GM19351 (cell line): ENCODE results near the gene TSKU.

Source experiments
- ATAC-seq: cut with Tn5 transposase; IDR thresholded peaks from one replicate; pipeline ENCODE4 v1.9.1; 2021; ENCODE audit warnings: mild to moderate bottlenecking, moderate library complexity; ENCODE audit not compliant: unreplicated experiment

The TSKU gene

GRCh38 chr11:76843907-76844306 is 60.8 kb downstream of the TSKU start:
- no peak for ATAC-seq

DNA sequence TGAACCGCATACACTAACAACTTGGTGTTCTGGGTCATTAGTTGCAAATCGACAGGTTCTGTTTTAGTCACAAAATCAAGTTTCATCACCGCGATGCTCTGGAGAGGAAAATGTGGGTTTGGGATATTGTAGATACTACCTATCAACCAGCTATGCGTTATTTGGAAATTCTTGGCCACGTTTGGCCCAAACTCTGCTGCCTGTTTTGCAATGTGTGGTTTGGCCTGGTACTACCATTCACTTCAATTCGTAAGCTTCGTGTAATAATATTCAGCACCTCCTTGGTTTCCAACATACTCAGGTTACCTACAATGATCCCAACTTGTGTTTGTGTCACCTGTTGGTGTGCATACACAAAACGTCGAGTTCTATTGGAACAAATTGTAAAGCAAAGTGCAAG is 61.4 kb downstream of the TSKU start:
- ATAC-seq: no peak

DNA sequence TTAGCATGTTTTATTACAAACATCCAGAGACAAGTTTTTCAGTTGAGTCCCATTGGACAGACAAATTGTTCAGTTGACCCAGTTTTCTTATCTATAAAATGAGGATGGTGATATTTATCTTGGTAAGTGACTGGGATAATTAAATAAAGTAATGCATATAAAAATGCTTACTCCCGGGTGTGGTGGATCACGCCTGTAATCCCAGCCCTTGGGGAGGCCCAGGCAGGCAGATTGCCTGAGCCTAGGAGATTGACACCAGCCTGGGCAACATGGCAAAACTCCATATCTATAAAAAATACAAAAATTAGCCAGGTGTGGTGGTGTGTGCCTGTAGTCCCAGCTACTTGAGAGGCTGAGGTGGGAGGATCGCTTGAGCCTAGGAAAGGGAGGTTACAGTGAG is 61.9 kb downstream of the TSKU start:
- ATAC-seq: no peak

DNA sequence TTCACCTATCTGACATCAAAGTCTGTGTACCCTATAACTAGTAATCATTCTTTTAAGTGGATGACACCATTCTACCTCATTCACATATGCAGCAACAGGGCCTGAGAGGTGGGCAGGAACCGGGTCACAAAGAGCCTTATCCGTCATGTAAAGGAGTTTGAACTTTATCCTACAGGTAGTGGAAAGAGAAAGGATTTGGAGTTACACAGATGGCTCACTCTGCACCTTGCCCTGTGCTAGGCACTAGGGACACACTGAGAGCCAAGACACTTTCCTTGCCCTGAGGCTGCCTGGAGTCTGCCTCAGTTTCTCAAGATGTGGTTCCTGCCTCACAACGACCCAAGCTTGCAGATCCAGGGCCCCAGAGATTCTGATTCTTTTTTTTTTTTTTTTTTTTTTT is 63.3 kb downstream of the TSKU start:
- ATAC-seq: no peak
